Measurements from ENCODE around the gene UHRF1. TPM values are rescaled to one million over a fixed set of nuclear protein-coding genes. Genes with fewer than 3 reads are reported as not detected.

The UHRF1 gene
- total RNA-seq, 6 experiments from 2014 or later, result 0.17 to 3.8 (median 0.82) TPM

DNA sequence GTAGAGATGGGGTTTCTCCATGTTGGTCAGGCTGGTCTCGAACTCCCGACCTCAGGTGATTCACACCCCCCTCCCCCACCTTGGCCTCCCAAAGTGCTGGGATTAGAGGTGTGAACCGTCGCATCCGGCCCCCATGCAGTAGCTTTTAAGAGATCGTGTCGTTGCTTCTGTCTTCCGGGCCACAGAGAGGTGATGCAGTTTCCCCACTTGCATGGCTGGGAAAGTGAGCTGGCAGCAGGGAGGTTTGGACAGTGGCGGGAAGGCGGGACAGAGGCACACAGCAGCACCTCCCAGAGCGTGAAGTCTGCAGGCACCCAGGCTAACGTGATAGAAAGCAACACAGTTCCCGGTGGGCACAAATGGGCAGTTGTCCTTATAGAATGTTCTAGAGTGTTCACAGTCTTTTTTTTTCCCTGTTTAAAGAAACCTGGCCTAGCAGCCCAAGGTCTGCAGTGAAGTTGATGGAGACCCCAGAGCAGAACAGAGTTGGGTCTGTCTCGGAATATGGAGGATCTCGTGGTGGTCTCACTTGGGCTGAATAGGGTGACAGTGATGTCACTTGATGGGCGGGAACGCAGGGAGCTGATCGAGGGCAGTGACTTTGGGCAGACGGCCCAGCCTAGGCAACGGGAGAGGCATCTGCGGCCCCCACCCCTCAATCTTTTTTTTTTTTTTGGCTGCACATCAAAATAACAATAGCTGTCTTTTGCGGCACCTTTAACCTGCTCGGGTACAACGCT, 4.9 kb downstream of the UHRF1 start:
- no peak overlapping the region for H3K27ac ChIP-seq
- no peaks in the 10 kb centered on the region for H3K9me3 ChIP-seq
- ATAC-seq (no peak), DNase-seq (no peak)
- peaks cover 0 to 12% (median 0%) of the 10 kb centered on the region in 4 donors for H3K4me1 ChIP-seq
- H3K27me3 ChIP-seq, result no peaks in the 10 kb centered on the region
- WGBS (ENCODE audit: insufficient coverage, low coverage, low lambda C conversion rate, missing lambda C conversion rate), result 88% methylated on average over 9 of the region's 24 CpGs
- no peak overlapping the region for H3K4me3 ChIP-seq
- no peak for TF ChIP-seq POLR2A (IDR thresholded peaks at IDR 0.05)
- TF ChIP-seq, protein P1, sequence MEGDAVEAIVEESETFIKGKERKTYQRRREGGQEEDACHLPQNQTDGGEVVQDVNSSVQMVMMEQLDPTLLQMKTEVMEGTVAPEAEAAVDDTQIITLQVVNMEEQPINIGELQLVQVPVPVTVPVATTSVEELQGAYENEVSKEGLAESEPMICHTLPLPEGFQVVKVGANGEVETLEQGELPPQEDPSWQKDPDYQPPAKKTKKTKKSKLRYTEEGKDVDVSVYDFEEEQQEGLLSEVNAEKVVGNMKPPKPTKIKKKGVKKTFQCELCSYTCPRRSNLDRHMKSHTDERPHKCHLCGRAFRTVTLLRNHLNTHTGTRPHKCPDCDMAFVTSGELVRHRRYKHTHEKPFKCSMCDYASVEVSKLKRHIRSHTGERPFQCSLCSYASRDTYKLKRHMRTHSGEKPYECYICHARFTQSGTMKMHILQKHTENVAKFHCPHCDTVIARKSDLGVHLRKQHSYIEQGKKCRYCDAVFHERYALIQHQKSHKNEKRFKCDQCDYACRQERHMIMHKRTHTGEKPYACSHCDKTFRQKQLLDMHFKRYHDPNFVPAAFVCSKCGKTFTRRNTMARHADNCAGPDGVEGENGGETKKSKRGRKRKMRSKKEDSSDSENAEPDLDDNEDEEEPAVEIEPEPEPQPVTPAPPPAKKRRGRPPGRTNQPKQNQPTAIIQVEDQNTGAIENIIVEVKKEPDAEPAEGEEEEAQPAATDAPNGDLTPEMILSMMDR (IDR thresholded peaks at IDR 0.05), result no peak
- intact Hi-C loops (cut with DNase I), result loop anchor here (5.0 kb wide), 2 partner anchors 37 to 107 kb away; no protein-coding TSS in a partner anchor
- H3K36me3 ChIP-seq, result no peaks in the 10 kb centered on the region

DNA sequence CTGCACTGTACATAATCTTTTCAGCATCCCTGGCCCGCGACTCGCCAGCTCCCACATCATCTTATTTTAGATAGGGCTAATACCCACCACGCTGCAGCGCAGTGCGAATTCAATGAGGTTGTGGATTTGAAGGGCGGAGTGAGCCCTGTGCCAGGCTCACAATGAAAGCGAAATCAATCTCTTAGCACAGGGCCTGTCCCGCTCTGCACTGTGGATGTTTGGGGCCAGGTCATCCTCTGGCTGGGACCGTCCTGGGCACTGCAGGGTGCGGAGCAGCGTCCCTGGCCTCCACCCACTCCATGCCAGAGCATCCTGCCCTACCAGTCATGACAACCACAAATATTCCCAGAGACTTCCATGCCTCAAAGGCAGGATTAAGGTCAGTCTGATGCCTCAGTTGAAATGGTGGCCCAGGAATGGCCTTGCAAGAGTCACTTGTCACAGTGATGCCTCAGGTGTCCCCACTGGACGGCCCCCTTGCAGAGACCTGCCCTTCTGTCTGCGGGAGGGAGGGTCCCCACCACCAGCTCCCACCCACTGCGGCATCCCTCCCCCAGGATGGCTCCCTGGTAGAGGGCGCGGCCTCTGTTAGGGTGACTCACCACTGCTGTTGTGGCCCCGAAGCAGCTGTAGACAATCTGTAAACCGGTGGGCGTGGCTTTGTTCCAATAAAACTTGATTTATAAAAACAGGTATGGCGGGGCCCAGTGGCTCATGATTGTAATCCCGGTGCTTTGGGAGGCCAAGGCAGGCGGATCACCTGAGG, 5.6 kb downstream of the UHRF1 start:
- Histone ChIP-seq H3K9me3 (no peaks in the 10 kb centered on the region), H3K27ac (peak overlapping the region in 1 of 3 donors; percentile 18), H3K4me1 (peaks cover 0 to 7% (median 0%) of the 10 kb centered on the region in 4 donors), H3K27me3 (no peaks in the 10 kb centered on the region), H3K4me3 (peak overlapping the region in 1 of 3 donors; percentile 35), H3K36me3 (no peaks in the 10 kb centered on the region)
- TF ChIP-seq, protein P1 (IDR thresholded peaks at IDR 0.05), result no peak
- intact Hi-C loops (cut with DNase I), result loop anchor here (5.0 kb wide), 2 partner anchors 38 to 108 kb away; no protein-coding TSS in a partner anchor
- 56% methylated on average over 5 of the region's 23 CpGs for WGBS (ENCODE audit: insufficient coverage, low coverage, low lambda C conversion rate, missing lambda C conversion rate)
- DNase-seq, result no peak
- ATAC-seq, result peak in 3 of 4 donors; percentile 18 to 30 (median 24)

DNA sequence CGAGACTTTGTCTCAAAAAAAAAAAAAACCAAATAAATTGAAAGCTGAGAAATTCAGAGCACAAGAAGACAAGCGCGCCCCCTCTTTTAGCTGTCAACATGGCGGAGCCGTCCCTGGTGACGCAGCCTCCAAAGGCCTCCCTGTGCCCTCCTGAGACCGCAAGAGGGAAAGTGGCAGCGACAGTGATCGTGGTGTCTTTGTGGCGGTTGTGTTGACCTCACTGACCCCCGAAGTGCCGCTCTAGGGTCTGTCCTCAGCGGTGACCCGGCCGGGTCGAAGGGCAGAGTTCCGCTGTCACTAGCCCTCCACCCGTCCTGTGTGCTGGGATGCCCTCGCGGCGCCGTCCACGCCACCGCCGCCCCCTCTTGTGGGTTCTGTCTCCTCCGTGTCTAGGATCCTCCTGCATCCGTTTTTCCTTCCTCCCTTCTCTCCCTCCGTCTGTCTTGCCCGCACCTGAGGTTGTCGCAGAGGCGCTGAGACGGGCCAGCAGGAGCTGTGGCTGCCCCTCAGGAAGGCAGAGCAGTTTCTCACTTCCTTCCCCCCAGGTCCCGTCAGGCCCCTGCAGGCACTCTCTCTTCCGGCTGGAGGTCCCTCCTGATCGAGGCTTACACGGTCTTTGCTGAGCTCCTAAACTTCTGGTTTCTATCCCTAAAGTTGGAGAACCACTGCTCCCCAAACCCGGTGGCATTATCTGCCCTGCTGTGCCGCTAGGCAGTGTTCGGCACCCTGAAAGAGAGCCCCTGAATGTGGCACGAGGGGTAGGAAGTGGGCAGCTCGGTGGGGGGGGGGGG, 7.2 kb downstream of the UHRF1 start:
- Histone ChIP-seq H3K4me3 (peak overlapping the region; percentile 16 to 35 (median 20)), H3K27me3 (no peaks in the 10 kb centered on the region), H3K9me3 (no peaks in the 10 kb centered on the region), H3K27ac (peak overlapping the region; percentile 38 to 60 (median 44)), H3K36me3 (no peaks in the 10 kb centered on the region), H3K4me1 (peaks cover 0 to 2% (median 0%) of the 10 kb centered on the region in 4 donors)
- peak; percentile 35 to 65 (median 56) for ATAC-seq
- TF ChIP-seq POLR2A (IDR thresholded peaks at IDR 0.05), result no peak
- TF ChIP-seq, protein P1 (IDR thresholded peaks at IDR 0.05), result no peak
- DNase-seq, result peak in 1 of 3 donors; percentile 37
- intact Hi-C loops (cut with DNase I), result no loop called here
- 64% methylated on average over 16 of the region's 41 CpGs for WGBS (ENCODE audit: insufficient coverage, low coverage, low lambda C conversion rate, missing lambda C conversion rate)

DNA sequence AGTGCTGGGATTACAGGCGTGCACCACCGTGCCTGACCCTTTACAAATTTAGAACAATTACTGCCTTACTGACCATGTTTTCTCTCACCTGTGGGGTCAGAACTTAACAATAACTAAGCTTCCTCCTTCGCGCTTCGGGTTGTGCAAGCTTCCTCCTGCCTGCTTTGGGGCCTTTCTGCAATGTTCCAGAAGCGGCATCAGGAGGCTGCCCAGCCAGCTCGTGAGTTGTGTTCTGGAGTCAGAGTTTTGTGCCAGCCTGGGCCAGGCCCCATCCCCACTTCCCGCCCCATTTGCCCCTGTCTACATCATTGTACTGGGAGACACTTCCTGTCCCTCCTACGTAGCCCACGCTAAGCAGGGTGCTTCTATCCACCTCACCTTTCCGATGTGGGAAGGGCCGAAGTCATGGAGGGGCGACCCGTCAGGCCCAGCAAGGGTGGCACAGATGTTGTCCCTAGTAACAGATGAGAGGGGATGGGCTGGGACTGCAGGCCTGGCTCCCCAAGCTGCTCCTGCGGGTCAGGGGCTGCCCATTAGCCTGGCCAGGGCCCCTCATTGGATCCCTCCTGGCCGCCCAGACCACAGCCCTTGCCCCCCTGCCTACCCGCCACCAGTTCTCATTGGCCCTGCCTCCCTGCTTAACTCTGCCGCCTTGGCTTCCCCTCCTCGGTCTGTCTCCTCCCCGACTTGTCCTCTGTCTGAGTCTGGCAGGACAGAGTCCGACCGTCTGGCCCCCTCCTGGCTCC, 13.4 kb downstream of the UHRF1 start:
- intact Hi-C loops (cut with DNase I), result no loop called here
- H3K4me1 ChIP-seq, result no peaks in the 10 kb centered on the region
- no peaks in the 10 kb centered on the region for H3K27me3 ChIP-seq
- no peak overlapping the region for H3K27ac ChIP-seq
- ATAC-seq (peak in 3 of 4 donors; percentile 22 to 40 (median 27)), DNase-seq (no peak)
- no peak overlapping the region for H3K4me3 ChIP-seq
- H3K36me3 ChIP-seq, result no peaks in the 10 kb centered on the region
- H3K9me3 ChIP-seq, result no peaks in the 10 kb centered on the region
- WGBS (ENCODE audit: insufficient coverage, low coverage, low lambda C conversion rate, missing lambda C conversion rate), result 87% methylated on average over 8 of the region's 22 CpGs
- TF ChIP-seq, protein P1 (IDR thresholded peaks at IDR 0.05), result no peak
- no peak for TF ChIP-seq POLR2A (IDR thresholded peaks at IDR 0.05)
